Measurements from ENCODE around the gene PHLDB1.
A peak's percentile ranks its signal among the peaks of the same experiment; 100 is the strongest.
"Not testable (repeated sequence)": the region's sequence is repeated elsewhere in the genome, so short reads cannot be mapped to it uniquely, and the experiment has no call there.

The PHLDB1 gene

GRCh38 chr11:118659314-118659952 is 52.0 kb downstream of the PHLDB1 start:
- peak; percentile 92 for DNase-seq (ENCODE audit: low spot score)

- DNase-seq (ENCODE audit: low spot score), result no peak
Measured at GRCh38 chr11:118659953-118660680, 52.7 kb downstream of the PHLDB1 start.

GRCh38 chr11:118660681-118661424 is 53.4 kb downstream of the PHLDB1 start:
- no peak for DNase-seq (ENCODE audit: low spot score)

GRCh38 chr11:118661425-118662301 is 54.2 kb downstream of the PHLDB1 start:
- no peak for DNase-seq (ENCODE audit: low spot score)

- DNase-seq (ENCODE audit: low spot score), result no peak
Measured at GRCh38 chr11:118662401-118663271, 55.2 kb downstream of the PHLDB1 start.

- no peak for DNase-seq (ENCODE audit: low spot score)
Measured at GRCh38 chr11:118663381-118663780, 56.0 kb downstream of the PHLDB1 start.

GRCh38 chr11:118663902-118664301 is 56.5 kb downstream of the PHLDB1 start:
- DNase-seq (ENCODE audit: low spot score), result no peak

GRCh38 chr11:118666371-118666770 is 59.0 kb downstream of the PHLDB1 start:
- no peak for DNase-seq (ENCODE audit: low spot score)

- DNase-seq (ENCODE audit: low spot score), result no peak
Measured at GRCh38 chr11:118670063-118670462, 62.6 kb downstream of the PHLDB1 start.

- DNase-seq (ENCODE audit: low spot score), result no peak
Measured at GRCh38 chr11:118671254-118671653, 63.8 kb downstream of the PHLDB1 start.

GRCh38 chr11:118672846-118673245 is 65.4 kb downstream of the PHLDB1 start:
- DNase-seq (ENCODE audit: low spot score), result no peak

- no peak for DNase-seq (ENCODE audit: low spot score)
Measured at GRCh38 chr11:118673361-118674081, 66.1 kb downstream of the PHLDB1 start.

GRCh38 chr11:118674082-118674435 is 66.6 kb downstream of the PHLDB1 start:
- DNase-seq (ENCODE audit: low spot score), result no peak

GRCh38 chr11:118677977-118678376 is 70.6 kb downstream of the PHLDB1 start:
- DNase-seq (ENCODE audit: low spot score), result no peak

- not testable (repeated sequence) for DNase-seq (ENCODE audit: low spot score)
Measured at GRCh38 chr11:118678908-118679307, 71.5 kb downstream of the PHLDB1 start.

GRCh38 chr11:118679483-118679882 is 72.1 kb downstream of the PHLDB1 start, which contains the start of gene TREH:
Gene TREH, minus strand, starts transcription at chr11:118679650. Its CDS starts 23 bp downstream, at chr11:118679627.
- no peak for DNase-seq (ENCODE audit: low spot score)

- no peak for DNase-seq (ENCODE audit: low spot score)
Measured at GRCh38 chr11:118682372-118682771, 75.0 kb downstream of the PHLDB1 start.

- not testable (repeated sequence) for DNase-seq (ENCODE audit: low spot score)
Measured at GRCh38 chr11:118682939-118683338, 75.5 kb downstream of the PHLDB1 start.

- DNase-seq (ENCODE audit: low spot score), result no peak
Measured at GRCh38 chr11:118684187-118684586, 76.8 kb downstream of the PHLDB1 start.

- no peak for DNase-seq (ENCODE audit: low spot score)
Measured at GRCh38 chr11:118687906-118688305, 80.5 kb downstream of the PHLDB1 start.

All from AG08396 (cell line).